Stimulated activated CD8-positive, alpha-beta memory T cell treated with anti-CD3 and anti-CD28 coated beads, Interleukin-7, amount 100 ng/mL, for 1 hour (primary cell): ENCODE data around the gene UGT1A7.
"Not testable (repeated sequence)": the region's sequence is repeated elsewhere in the genome, so short reads cannot be mapped to it uniquely, and the experiment has no call there.

Source experiments
- DNase-seq, 2 donors: peaks; one replicate each; pipeline ENCODE4 v3.0.0-alpha.2; 2020; ENCODE audit warnings: low read depth in 2 of 2

Gene UGT1A7

GRCh38 chr2:233680361-233681045 lies 1.2 kb upstream of the UGT1A7 start:
- DNase-seq = no peak

DNA sequence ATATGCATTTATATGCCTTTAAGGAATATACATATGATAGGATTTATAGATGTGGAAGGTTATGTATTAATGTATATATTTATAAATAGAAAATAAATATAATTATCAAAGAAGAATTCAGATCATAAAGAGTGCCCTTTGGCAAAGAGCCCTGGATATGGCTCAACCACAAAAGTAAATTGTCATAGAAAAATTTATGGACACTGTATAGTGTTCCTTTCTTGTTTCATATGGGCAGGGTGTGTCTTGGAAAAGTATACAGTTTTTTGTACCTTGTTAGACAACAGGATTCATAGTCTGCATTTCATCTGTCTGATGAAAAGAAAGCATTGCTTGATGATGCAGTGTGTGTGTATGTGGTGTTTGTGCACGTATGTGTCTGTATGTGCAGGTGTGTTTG lies 2.9 kb downstream of the UGT1A7 start:
- no peak for DNase-seq

GRCh38 chr2:233686928-233687327 lies 5.2 kb downstream of the UGT1A7 start:
- no peak for DNase-seq

DNA sequence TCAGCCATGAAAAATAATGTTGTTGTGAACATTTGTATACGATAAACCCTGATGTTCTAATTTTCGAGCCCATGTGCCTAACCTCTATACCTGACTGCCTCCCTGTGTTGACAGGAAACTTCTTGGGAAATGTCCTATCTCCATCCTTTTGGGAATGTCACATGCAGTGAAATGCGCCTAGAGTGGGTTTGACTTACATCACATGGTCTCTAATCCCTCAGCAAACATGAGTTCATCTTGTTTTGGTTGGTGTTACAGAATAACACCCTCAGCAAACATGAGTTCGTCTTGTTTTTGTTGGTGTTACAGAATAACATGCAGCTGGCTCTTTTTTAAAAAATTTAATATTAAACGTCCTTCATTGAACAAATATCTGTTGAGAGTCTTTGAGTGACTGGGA lies 6.6 kb downstream of the UGT1A7 start:
- no peak for DNase-seq

DNA sequence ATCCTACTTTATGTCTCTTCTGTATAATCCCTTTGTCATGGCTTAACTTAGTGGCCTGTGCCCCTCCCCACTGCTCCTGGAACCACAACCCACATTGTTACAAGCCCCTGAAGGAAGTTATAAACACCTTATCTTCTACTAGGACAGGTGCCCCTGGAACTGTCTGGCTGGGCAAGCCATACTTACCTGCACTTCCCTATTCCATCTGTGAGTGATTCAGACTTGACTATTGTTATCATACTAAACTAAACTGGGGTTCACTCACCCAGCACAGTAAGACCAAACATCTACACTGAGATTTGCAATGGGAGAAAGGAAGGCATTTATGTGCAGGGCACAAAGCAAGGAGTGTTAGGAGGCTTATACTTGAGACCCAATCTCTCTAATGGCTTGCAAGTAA lies 7.3 kb downstream of the UGT1A7 start:
- no peak for DNase-seq

GRCh38 chr2:233689501-233689900 lies 7.8 kb downstream of the UGT1A7 start:
- no peak for DNase-seq

- DNase-seq = no peak
These were observed 8.7 kb downstream of the UGT1A7 start for GRCh38 chr2:233690444-233690843.

DNA sequence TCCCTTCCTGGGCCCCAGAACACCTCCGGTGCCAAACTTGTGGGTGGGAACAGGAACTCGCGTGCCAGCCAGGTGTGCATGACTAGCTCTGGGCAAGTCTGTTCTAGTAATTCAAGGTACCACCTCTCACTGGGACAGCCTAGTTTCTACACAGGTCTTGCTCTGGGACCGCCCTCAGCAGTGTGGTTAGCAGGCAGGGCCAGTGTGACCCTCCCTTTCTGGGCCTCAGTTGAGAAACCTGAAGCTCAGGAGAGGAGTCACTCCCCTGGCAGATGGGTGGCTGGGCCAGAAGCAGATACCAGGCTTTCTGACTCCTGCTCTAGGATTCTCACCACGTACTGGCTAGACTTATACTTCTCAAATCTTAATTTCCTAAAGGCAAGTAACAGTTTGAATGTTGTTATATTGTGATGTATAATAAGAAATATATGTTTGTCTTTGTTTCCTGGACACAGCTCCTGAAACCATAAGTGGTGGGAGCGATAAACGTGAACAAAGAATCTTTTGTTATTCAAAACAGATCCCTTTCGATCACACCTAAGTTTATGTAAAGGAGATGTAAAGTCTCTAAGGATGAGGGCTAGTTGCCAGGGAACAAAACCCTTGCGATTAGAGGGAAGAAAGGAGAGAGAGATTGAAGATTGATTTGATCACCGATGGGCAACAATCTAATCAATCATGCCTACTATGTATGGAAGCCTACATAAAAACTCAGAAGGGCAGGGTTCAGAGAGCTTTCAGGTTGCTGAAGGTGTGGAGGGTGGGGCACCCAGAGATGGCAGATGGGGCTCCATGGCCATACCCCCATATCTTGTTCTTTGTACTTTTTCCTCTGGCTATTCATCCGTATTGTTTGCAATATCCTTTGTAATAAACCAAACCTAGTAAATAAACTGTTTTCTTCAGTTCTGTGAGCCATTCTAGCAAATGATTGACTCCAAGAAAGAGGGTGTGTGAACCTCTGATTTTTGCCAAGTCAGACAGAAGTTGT lies 10.0 kb downstream of the UGT1A7 start:
- no peak for DNase-seq

DNA sequence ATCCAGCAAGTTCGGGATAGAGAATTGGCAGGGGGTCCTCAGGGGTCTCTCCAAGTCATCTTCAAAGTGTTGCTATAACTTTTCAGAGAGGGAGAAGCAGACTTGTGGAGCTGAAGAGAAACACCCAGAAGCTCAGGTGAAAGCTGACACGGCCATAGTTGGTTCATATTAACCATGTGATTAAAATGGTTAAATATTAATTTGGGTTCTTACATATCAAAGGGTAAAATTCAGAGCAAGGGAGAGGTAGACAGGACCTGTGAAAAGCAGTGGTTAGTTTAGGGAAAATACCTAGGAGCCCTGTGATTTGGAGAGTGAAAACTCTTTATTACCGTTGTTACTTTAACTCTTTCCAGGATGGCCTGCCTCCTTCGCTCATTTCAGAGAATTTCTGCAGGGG lies 10.9 kb downstream of the UGT1A7 start, which contains the start of gene UGT1A6:
UGT1A6 (plus strand) TSS at position 243 of the 400 bp plus-strand sequence; CDS start at position 358, 115 bp downstream.
- DNase-seq = no peak

DNA sequence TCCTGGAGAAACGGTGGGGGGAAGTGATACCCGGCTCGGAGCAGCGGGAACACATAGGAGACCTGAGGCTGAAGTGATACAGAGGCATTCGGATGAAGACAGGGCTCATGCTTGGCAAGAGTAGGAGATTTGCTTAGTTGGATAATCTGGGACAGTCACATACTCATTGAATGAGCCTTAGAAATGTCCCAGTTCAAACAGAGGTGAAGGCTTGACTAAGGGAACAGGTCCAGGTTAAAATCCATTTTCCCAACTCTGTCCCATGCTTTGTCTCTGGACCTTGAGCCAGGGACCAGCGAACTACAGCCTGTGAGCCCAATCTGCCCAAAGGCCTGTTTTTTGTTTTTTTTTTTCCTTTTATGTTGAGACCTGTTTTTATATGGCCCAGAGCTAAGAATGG lies 12.3 kb downstream of the UGT1A7 start:
- DNase-seq = no peak

DNA sequence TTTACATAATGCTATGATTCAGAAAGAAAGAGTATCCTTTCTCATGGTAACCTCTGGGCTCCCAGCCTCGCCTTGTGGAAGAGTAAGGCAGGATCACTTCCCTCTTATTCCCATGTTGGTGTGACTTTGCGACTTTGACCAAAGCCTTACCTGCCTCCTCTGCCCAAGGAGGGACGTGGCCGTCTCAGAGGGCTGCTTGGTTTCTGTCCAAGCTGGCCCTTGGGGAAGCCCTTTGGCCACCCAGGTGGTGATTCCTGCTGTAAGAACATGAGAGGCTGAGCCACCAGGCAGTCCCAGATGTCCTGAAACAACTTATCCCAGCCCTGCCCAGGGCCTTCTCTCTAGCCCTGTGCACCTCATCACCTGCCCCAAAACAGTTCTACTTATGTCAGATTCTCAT lies 17.0 kb downstream of the UGT1A7 start:
- DNase-seq = no peak

DNA sequence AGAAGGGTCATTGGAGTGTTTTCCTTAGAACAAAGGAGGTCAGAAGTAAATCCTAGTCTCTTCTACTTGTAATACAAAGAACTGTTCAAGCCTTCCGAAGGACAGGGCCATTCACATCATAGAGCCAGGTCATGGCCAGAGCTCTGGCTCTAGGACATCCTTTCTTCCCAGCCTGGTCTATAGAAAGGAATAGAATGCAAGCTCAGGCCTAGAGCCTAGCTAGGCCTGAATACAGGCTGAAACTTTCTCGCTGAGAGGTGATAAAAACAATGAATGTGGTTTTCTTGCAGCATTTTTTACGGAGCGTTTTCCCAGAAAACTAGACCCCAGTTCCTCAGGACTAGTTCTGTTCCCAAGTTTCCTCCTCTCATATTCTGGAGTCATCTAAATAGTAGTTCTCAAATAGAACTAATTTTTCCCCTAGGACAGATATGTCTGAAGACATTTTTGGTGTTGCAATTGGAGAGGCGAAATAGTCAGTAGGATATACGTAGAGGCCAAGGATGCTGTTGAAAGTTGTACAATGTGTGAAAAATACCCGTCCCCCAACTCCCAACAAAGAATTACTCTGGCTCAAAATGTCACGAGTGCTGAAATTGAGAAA lies 17.8 kb downstream of the UGT1A7 start:
- DNase-seq = no peak

DNA sequence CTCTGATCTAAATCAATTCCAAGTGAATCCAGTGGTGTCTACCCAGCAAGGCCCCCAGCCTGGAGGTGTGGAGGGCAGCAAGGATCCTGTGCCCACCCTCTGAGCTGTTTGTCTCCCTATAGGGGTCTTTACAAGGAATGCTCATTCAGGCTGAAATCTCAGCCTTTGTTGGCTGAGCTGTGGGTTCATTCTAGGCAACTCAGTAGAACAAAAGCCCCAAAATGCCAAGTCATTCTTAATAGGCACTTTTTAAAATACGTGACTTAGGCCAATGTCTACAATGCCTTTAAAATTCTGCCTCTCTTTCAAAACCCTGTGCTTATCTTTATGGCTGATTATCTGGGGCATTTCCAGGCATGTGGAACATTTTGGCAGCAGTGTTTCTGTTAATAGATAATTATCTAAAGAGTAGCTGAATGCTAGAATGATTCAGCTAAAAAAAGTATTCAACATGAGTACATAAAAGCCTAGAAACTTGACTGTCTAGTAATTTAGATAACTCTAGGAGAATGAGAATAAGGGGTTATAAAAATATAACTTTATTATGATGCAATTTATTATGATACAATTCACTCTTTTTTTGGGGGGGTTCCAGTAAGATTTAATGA lies 18.4 kb downstream of the UGT1A7 start:
- no peak for DNase-seq

DNA sequence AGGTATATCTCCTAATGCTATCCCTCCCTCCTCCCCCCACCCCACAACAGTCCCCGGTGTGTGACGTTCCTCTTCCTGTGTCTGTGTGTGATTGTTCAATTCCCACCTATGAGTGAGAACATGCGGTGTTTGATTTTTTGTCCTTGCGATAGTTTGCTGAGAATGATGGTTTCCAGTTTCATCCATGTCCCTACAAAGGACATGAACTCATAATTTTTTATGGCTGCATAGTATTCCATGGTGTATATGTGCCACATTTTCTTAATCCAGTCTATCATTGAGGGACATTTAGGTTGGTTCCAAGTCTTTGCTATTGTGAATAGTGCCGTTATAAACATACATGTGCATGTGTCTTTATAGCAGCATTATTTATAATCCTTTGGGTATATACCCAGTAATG lies 19.1 kb downstream of the UGT1A7 start:
- not testable (repeated sequence) for DNase-seq

DNA sequence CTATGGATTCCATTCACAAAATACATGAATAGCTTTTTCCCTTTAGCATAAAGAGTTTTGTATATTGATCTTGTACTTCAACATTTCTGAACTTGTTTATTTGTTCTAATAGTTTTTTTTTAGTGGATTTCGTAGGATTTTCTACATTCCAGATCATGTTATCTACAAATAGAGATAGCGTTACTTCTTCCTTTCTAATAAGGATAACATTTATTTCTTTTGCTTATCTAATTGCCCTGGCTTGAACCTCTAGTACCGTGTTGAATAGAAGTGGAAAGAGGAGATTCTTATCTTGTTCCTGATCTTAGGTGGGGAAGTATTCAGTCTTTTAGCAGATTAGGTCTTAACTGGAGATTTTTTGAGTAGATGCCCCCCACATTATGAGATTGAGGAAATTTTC lies 20.5 kb downstream of the UGT1A7 start:
- no peak for DNase-seq

DNA sequence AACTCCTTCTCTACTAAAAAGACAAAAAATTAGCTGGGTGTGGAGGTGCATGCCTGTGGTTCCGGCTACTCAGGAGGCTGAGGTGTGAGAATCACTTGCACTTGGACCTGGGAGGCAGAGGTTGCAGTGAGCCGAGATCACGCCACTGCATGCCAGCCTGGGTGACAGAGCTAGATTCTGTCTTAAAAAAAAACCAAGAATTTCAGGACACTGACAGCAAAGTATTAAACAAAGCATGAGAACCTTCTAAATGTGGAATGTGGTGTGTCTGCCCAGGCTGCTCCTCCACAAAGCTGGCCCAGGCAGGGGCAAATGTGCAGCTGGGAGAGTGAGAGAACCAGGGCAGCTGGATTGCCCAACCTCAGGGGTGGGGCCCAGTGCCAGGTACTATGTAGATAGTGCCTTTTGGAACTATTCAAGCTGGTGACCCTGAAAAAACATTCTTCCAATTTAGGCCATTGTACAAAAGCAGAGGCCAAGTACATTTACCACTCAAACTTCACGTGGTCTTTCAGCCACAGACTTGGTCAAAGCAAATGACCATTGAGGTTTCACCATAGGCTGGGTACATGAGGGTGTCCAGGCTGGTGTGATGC lies 24.3 kb downstream of the UGT1A7 start:
- DNase-seq = no peak

GRCh38 chr2:233706720-233707119 lies 25.0 kb downstream of the UGT1A7 start:
- no peak for DNase-seq

DNA sequence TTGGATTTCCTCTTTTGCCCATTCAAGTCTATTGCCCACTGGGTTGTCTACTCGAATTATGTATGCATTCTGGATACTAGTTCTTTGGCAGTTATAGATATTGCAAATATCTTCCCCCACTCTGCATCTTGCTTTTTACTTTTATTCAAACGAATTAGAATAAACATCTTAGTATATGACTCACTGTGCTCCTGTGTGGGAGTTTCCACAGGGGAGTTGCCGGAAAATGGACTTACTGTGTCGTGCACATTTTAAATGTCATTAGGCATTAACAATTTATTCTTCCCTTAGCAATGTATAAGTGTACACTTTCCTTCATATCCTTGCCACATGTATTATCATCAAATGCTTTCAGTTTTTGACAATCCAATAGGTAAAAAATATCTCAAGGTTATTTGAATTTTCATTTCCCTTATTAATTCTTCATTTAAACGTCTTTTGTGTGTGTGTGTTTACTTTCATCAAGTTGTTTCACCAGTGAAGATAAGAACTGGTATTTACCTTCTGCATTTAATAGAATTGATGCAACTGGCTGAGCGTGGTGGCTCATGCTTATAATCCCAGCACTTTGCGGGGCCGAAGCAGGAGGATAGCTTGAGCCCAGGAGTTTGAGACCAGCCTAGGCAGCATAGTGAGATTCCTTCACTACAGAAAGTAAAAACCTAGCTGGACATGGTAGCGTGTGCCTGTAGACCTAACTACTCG lies 26.4 kb downstream of the UGT1A7 start:
- no peak for DNase-seq

- DNase-seq = no peak
These were observed 27.2 kb downstream of the UGT1A7 start for GRCh38 chr2:233708942-233709341.

DNA sequence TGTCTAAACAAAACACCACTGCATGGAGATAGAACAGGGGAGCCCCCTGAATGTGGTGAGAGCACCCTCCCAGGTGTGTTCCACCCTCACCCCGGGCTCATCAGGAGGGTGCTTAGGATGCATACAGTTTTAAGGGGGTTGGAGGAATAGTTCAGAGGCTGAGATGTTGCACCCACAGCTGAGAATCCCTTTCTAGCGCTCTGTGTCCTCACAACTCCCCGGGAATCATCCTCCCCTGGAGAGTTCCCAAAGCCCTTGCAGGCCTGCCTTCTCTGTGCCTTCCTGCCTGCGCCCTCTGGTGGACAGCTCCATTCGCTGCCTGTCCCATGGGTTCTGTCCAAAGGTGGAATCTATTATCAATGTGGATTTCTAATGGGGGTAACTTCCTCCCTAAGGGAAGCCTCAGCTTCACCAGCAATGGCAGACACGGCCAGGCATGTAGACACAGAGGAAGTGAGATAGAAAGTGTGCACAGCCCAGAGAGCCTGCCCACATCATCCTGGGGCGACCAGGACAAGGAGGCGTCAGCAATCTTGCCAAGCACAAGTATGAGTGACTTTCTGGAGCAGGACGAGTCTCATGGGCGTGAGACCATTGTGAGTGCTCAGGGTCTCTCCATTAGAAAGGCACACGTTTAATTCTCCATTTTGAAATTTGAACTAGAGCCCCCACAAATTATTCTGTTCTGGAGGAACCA lies 29.8 kb downstream of the UGT1A7 start:
- DNase-seq = peak; percentile 14 to 49
